Stimulated activated memory B cell treated with anti-CD40 and anti-IgM and Interleukin-4, amounts not matched to agents 10 μg/mL and 1 μg/mL and 100 μg/mL, for 72 hours (primary cell): ENCODE measurements around the gene MASTL.

Experiments
- ATAC-seq: fragments of 150-1000 bp; cut with Tn5 transposase; 2 replicates; pipeline ENCODE4 v1.10.0; 2021
- H3K27ac Mint-ChIP-seq: one replicate; pipeline ENCODE4 v1.8.0; 2022; ENCODE audit warnings: mild to moderate bottlenecking, mixed read lengths
- H3K27me3 Mint-ChIP-seq: one replicate; pipeline ENCODE4 v1.8.0; 2022; ENCODE audit warnings: mixed read lengths
- H3K36me3 Mint-ChIP-seq: one replicate; pipeline ENCODE4 v1.8.0; 2022; ENCODE audit warnings: mixed read lengths
- H3K4me1 Mint-ChIP-seq: one replicate; pipeline ENCODE4 v1.8.0; 2022; ENCODE audit warnings: mixed read lengths
- H3K4me3 Mint-ChIP-seq: one replicate; pipeline ENCODE4 v1.8.0; 2022; ENCODE audit warnings: mild to moderate bottlenecking, moderate library complexity, mixed read lengths
- H3K9me3 Mint-ChIP-seq: one replicate; pipeline ENCODE4 v1.8.0; 2022; ENCODE audit warnings: mixed read lengths

The MASTL gene

GRCh38 chr10:27188897-27189296, 33.7 kb downstream of the MASTL start:
- Mint-ChIP-seq H3K27ac (no peak overlapping the region), H3K36me3 (peaks cover 13% of the 10 kb centered on the region), H3K4me1 (no peaks in the 10 kb centered on the region), H3K9me3 (no peaks in the 10 kb centered on the region), H3K4me3 (no peak overlapping the region), H3K27me3 (no peaks in the 10 kb centered on the region)
- ATAC-seq = no peak

- no peaks in the 10 kb centered on the region for H3K27me3 Mint-ChIP-seq
- H3K36me3 Mint-ChIP-seq = peaks cover 6% of the 10 kb centered on the region
- H3K4me1 Mint-ChIP-seq = no peaks in the 10 kb centered on the region
- no peaks in the 10 kb centered on the region for H3K9me3 Mint-ChIP-seq
- no peak overlapping the region for H3K27ac Mint-ChIP-seq
- no peak overlapping the region for H3K4me3 Mint-ChIP-seq
- no peak for ATAC-seq
These were observed 35.4 kb downstream of the MASTL start for GRCh38 chr10:27190508-27190907.

GRCh38 chr10:27192284-27192683, 37.1 kb downstream of the MASTL start:
- no peaks in the 10 kb centered on the region for H3K27me3 Mint-ChIP-seq
- H3K36me3 Mint-ChIP-seq = peaks cover 12% of the 10 kb centered on the region
- H3K9me3 Mint-ChIP-seq = no peaks in the 10 kb centered on the region
- no peak overlapping the region for H3K4me3 Mint-ChIP-seq
- ATAC-seq = no peak
- H3K27ac Mint-ChIP-seq = no peak overlapping the region
- no peaks in the 10 kb centered on the region for H3K4me1 Mint-ChIP-seq

- no peak for ATAC-seq
- Mint-ChIP-seq H3K4me3 (no peak overlapping the region), H3K27me3 (no peaks in the 10 kb centered on the region), H3K4me1 (no peaks in the 10 kb centered on the region), H3K27ac (no peak overlapping the region), H3K9me3 (no peaks in the 10 kb centered on the region), H3K36me3 (peaks cover 48% of the 10 kb centered on the region)
These were observed 42.9 kb downstream of the MASTL start for GRCh38 chr10:27197980-27198620.

GRCh38 chr10:27203806-27204205, 48.7 kb downstream of the MASTL start:
- Mint-ChIP-seq H3K9me3 (no peaks in the 10 kb centered on the region), H3K4me3 (no peak overlapping the region), H3K27ac (no peak overlapping the region), H3K27me3 (no peaks in the 10 kb centered on the region), H3K36me3 (peaks cover 28% of the 10 kb centered on the region), H3K4me1 (no peaks in the 10 kb centered on the region)
- ATAC-seq = no peak

GRCh38 chr10:27207350-27207749, 52.2 kb downstream of the MASTL start:
- Mint-ChIP-seq H3K9me3 (no peaks in the 10 kb centered on the region), H3K4me3 (no peak overlapping the region), H3K27ac (no peak overlapping the region), H3K4me1 (no peaks in the 10 kb centered on the region), H3K36me3 (peaks cover 23% of the 10 kb centered on the region), H3K27me3 (no peaks in the 10 kb centered on the region)
- no peak for ATAC-seq

- peaks cover 14% of the 10 kb centered on the region for H3K36me3 Mint-ChIP-seq
- no peaks in the 10 kb centered on the region for H3K27me3 Mint-ChIP-seq
- H3K27ac Mint-ChIP-seq = no peak overlapping the region
- no peak overlapping the region for H3K4me3 Mint-ChIP-seq
- H3K4me1 Mint-ChIP-seq = no peaks in the 10 kb centered on the region
- peak; percentile 58 for ATAC-seq
- no peaks in the 10 kb centered on the region for H3K9me3 Mint-ChIP-seq
These were observed 68.8 kb downstream of the MASTL start for GRCh38 chr10:27223964-27224363.

GRCh38 chr10:27225011-27225590, 69.9 kb downstream of the MASTL start:
- Mint-ChIP-seq H3K4me3 (no peak overlapping the region), H3K9me3 (no peaks in the 10 kb centered on the region), H3K36me3 (peaks cover 6% of the 10 kb centered on the region), H3K27ac (no peak overlapping the region), H3K4me1 (no peaks in the 10 kb centered on the region), H3K27me3 (no peaks in the 10 kb centered on the region)
- ATAC-seq = no peak

- no peaks in the 10 kb centered on the region for H3K9me3 Mint-ChIP-seq
- peaks cover 10% of the 10 kb centered on the region for H3K36me3 Mint-ChIP-seq
- no peak for ATAC-seq
- no peaks in the 10 kb centered on the region for H3K4me1 Mint-ChIP-seq
- no peak overlapping the region for H3K4me3 Mint-ChIP-seq
- H3K27ac Mint-ChIP-seq = peak overlapping the region; percentile 24
- H3K27me3 Mint-ChIP-seq = no peaks in the 10 kb centered on the region
These were observed 70.6 kb downstream of the MASTL start for GRCh38 chr10:27225642-27226257.

GRCh38 chr10:27230022-27230421, 74.9 kb downstream of the MASTL start:
- Mint-ChIP-seq H3K9me3 (no peaks in the 10 kb centered on the region), H3K36me3 (peaks cover 19% of the 10 kb centered on the region), H3K27ac (no peak overlapping the region), H3K27me3 (no peaks in the 10 kb centered on the region), H3K4me1 (no peaks in the 10 kb centered on the region), H3K4me3 (no peak overlapping the region)
- ATAC-seq = no peak

GRCh38 chr10:27235706-27236105, 80.6 kb downstream of the MASTL start:
- Mint-ChIP-seq H3K27ac (no peak overlapping the region), H3K27me3 (no peaks in the 10 kb centered on the region), H3K9me3 (no peaks in the 10 kb centered on the region), H3K36me3 (peaks cover 10% of the 10 kb centered on the region), H3K4me1 (peaks cover 14% of the 10 kb centered on the region), H3K4me3 (no peak overlapping the region)
- no peak for ATAC-seq
